GM04503 (cell line): Measurements from ENCODE around the gene MT1F.
"Not testable (repeated sequence)": the region's sequence is repeated elsewhere in the genome, so short reads cannot be mapped to it uniquely, and the experiment has no call there.

Source experiments
- DNase-seq: peaks from one replicate; pipeline ENCODE4 v3.0.0-alpha.2; 2012; ENCODE audit warnings: low read depth

MT1F gene

GRCh38 chr16:56645311-56645710 is 12.4 kb upstream of the MT1F start:
- DNase-seq = no peak

GRCh38 chr16:56645838-56646237 is 11.9 kb upstream of the MT1F start:
- no peak for DNase-seq

- no peak for DNase-seq
Measured at GRCh38 chr16:56647641-56648431, 9.9 kb upstream of the MT1F start.

- no peak for DNase-seq
Measured at GRCh38 chr16:56649271-56649670, 8.5 kb upstream of the MT1F start.

GRCh38 chr16:56649820-56650219 is 7.9 kb upstream of the MT1F start:
- no peak for DNase-seq

- no peak for DNase-seq
Measured at GRCh38 chr16:56651586-56651985, 6.2 kb upstream of the MT1F start, which contains the start of gene MT1B. MT1B (plus strand) TSS chr16:56651886; CDS start chr16:56651954, 68 bp downstream.

GRCh38 chr16:56652600-56652999 is 5.2 kb upstream of the MT1F start:
- no peak for DNase-seq

- no peak for DNase-seq
Measured at GRCh38 chr16:56653218-56653617, 4.5 kb upstream of the MT1F start.

- no peak for DNase-seq
Measured at GRCh38 chr16:56658327-56658875, 642 bp downstream of the MT1F start.

- DNase-seq = no peak
Measured at GRCh38 chr16:56662357-56663354, 4.9 kb downstream of the MT1F start.

- DNase-seq = no peak
Measured at GRCh38 chr16:56664506-56664905, 6.7 kb downstream of the MT1F start.

GRCh38 chr16:56665286-56666261 is 7.8 kb downstream of the MT1F start:
- DNase-seq = not testable (repeated sequence)

- no peak for DNase-seq
Measured at GRCh38 chr16:56667581-56668571, 10.1 kb downstream of the MT1F start, which contains the start of gene MT1G. MT1G (minus strand) TSS chr16:56668065; CDS start chr16:56667993, 72 bp downstream.

- DNase-seq = no peak
Measured at GRCh38 chr16:56669005-56669839, 11.5 kb downstream of the MT1F start, which contains the start of gene MT1H. MT1H (plus strand) TSS chr16:56669814; CDS start chr16:56669885, 71 bp downstream.

- DNase-seq = no peak
Measured at GRCh38 chr16:56669840-56670619, 12.3 kb downstream of the MT1F start.

GRCh38 chr16:56670620-56670934 is 12.8 kb downstream of the MT1F start:
- no peak for DNase-seq

- not testable (repeated sequence) for DNase-seq
Measured at GRCh38 chr16:56671691-56672090, 13.9 kb downstream of the MT1F start.

- DNase-seq = not testable (repeated sequence)
Measured at GRCh38 chr16:56672171-56672570, 14.4 kb downstream of the MT1F start.
